ENCODE data around the gene CST9L.

DNA sequence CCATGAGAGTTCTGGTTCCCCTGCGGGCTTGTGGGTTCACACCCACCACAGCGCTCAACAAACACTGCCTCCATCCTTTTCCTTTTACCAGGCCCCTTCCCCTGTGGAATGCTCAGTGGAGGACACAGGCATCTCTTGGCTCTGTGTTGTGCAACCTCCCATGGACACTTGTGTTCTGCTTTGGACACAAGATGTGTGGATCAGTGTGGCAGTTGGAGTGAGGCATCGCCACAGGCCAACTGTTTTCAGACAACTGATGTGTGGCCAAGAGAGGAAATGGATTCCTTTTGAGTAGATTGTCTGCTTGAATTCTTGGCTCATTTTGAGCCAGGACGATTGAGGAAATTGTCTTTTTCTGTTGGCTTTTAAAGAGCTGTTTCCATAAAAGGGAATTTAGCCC is 50.6 kb downstream of the CST9L start:
- TF ChIP-seq, protein P1, sequence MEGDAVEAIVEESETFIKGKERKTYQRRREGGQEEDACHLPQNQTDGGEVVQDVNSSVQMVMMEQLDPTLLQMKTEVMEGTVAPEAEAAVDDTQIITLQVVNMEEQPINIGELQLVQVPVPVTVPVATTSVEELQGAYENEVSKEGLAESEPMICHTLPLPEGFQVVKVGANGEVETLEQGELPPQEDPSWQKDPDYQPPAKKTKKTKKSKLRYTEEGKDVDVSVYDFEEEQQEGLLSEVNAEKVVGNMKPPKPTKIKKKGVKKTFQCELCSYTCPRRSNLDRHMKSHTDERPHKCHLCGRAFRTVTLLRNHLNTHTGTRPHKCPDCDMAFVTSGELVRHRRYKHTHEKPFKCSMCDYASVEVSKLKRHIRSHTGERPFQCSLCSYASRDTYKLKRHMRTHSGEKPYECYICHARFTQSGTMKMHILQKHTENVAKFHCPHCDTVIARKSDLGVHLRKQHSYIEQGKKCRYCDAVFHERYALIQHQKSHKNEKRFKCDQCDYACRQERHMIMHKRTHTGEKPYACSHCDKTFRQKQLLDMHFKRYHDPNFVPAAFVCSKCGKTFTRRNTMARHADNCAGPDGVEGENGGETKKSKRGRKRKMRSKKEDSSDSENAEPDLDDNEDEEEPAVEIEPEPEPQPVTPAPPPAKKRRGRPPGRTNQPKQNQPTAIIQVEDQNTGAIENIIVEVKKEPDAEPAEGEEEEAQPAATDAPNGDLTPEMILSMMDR (conservative IDR thresholded peaks at IDR 0.05 in 1 of 2, IDR thresholded peaks at IDR 0.05 in 1 of 2; ENCODE audit: low read depth in 1 of 2, low read length in 2 of 2) = no peak
- no peak for TF ChIP-seq EZH2 (IDR thresholded peaks at IDR 0.05; ENCODE audit: low read length, missing control alignments)
